GM18520 (cell line): ENCODE measurements around the gene UCP3.

Experiments
- ATAC-seq: cut with Tn5 transposase; IDR thresholded peaks from one replicate; pipeline ENCODE4 v1.9.1; 2021; ENCODE audit not compliant: unreplicated experiment

UCP3 gene

GRCh38 chr11:73978576-73979086 is 30.3 kb downstream of the UCP3 start:
- ATAC-seq, result no peak

- no peak for ATAC-seq
Measured at GRCh38 chr11:73977856-73978519, 30.9 kb downstream of the UCP3 start.

- ATAC-seq, result no peak
Measured at GRCh38 chr11:73976451-73977151, 32.3 kb downstream of the UCP3 start.

- ATAC-seq, result no peak
Measured at GRCh38 chr11:73975479-73975757, 33.5 kb downstream of the UCP3 start.

- no peak for ATAC-seq
Measured at GRCh38 chr11:73974604-73975478, 34.0 kb downstream of the UCP3 start.

GRCh38 chr11:73972620-73973449 is 36.0 kb downstream of the UCP3 start:
- no peak for ATAC-seq

- no peak for ATAC-seq
Measured at GRCh38 chr11:73972187-73972586, 36.7 kb downstream of the UCP3 start.

GRCh38 chr11:73971175-73971719 is 37.6 kb downstream of the UCP3 start:
- no peak for ATAC-seq

- no peak for ATAC-seq
Measured at GRCh38 chr11:73969991-73970800, 38.7 kb downstream of the UCP3 start.

GRCh38 chr11:73969091-73969490 is 39.8 kb downstream of the UCP3 start:
- no peak for ATAC-seq

GRCh38 chr11:73968356-73968966 is 40.4 kb downstream of the UCP3 start:
- no peak for ATAC-seq

- ATAC-seq, result no peak
Measured at GRCh38 chr11:73965764-73966121, 43.1 kb downstream of the UCP3 start.

GRCh38 chr11:73965076-73965763 is 43.7 kb downstream of the UCP3 start:
- no peak for ATAC-seq

- no peak for ATAC-seq
Measured at GRCh38 chr11:73963861-73964260, 45.0 kb downstream of the UCP3 start.

- no peak for ATAC-seq
Measured at GRCh38 chr11:73962101-73962705, 46.7 kb downstream of the UCP3 start.

GRCh38 chr11:73961321-73961720 is 47.6 kb downstream of the UCP3 start:
- ATAC-seq, result no peak

GRCh38 chr11:73958521-73959141 is 50.3 kb downstream of the UCP3 start:
- ATAC-seq, result no peak
